GM12878 (cell line): Measurements from ENCODE around the gene RFX3. TPM values are rescaled to one million over a fixed set of nuclear protein-coding genes. Genes with fewer than 3 reads are reported as not detected.

ENCODE experiments used
- ATF2 ChIP-seq: IDR thresholded peaks from 2 replicates; pipeline ENCODE4 v1.6.1; 2012; ENCODE audit warnings: low read length, inconsistent platforms
- BCLAF1 ChIP-seq: fragments of 450-650 bp; IDR thresholded peaks from 2 replicates; pipeline ENCODE4 v1.6.1; 2017; ENCODE audit warnings: antibody characterized with exemption, mild to moderate bottlenecking, moderate library complexity
- CUX1 ChIP-seq: IDR thresholded peaks from 2 replicates; pipeline ENCODE4 v1.6.1; 2012; ENCODE audit warnings: improper control_type of control experiment, low read depth, low read length; ENCODE audit not compliant: insufficient replicate concordance
- MYB ChIP-seq: fragments of 150-350 bp; IDR thresholded peaks from 2 replicates; pipeline ENCODE4 v1.6.1; 2014; ENCODE audit warnings: mild to moderate bottlenecking, low read depth, low read length, borderline replicate concordance
- NKRF ChIP-seq: fragments of 450-650 bp; conservative IDR thresholded peaks from 2 replicates; pipeline ENCODE4 v1.6.1; 2017; ENCODE audit warnings: mild to moderate bottlenecking, moderate library complexity
- PAX5 ChIP-seq: IDR thresholded peaks from 2 replicates; pipeline ENCODE4 v1.6.1; 2011; ENCODE audit warnings: low read depth, low read length, borderline replicate concordance
- POLR2AphosphoS2 ChIP-seq: IDR thresholded peaks from 2 replicates; pipeline ENCODE4 v1.6.1; 2011; ENCODE audit warnings: low read depth, mild to moderate bottlenecking, low read length, improper control_type of control experiment, moderate library complexity
- TBL1XR1 ChIP-seq: IDR thresholded peaks from 2 replicates; pipeline ENCODE4 v1.6.1; 2012; ENCODE audit warnings: low read depth, low read length, improper control_type of control experiment
- ZBTB11 ChIP-seq: fragments of 450-650 bp; formaldehyde crosslinking; IDR thresholded peaks from 2 replicates; pipeline ENCODE4 v1.5.0; 2022; ENCODE audit warnings: mild to moderate bottlenecking, missing genetic modification characterization
- polyA plus RNA-seq, 11 experiments: library from polyadenylated mRNA; depleted of rRNA in 4 of 11; unstranded in 6 of 11; stranded (reverse) in 5 of 11; fragments of >200 nt; fragmentation: Nextera tagmentation in 4 of 11; fragmentation: Illumina TruSeq in 1 of 11; extraction: Ambion mirVana in 4 of 11; extraction: Trizol in 1 of 11; gene quantifications; 1 replicate in 1 of 11; 2 replicates in 10 of 11; pipeline versions ENCODE4 v1.2.1 to v1.2.3, GENCODE V29; 2011 to 2016; ENCODE audit warnings: inconsistent platforms in 2 of 11, missing spikeins in 2 of 11, low read depth in 1 of 11
- total RNA-seq, 4 experiments: library from RNA; depleted of rRNA in 3 of 4; stranded (reverse); fragments of >200 nt in 3 of 4; fragmentation: Illumina TruSeq in 1 of 4; extraction: Trizol in 1 of 4; gene quantifications; 2 replicates each; pipeline versions ENCODE4 v1.2.1 to v1.2.3, GENCODE V29; 2013 to 2021
- TF ChIP-seq, protein P1 (sequence below): IDR thresholded peaks from 2 replicates; pipeline ENCODE4 v1.6.1; 2011; ENCODE audit warnings: low read depth, mild to moderate bottlenecking, low read length, moderate library complexity, borderline replicate concordance; ENCODE audit errors: extremely low read depth
- TF ChIP-seq, protein P2 (sequence below): fragments of 450-650 bp; IDR thresholded peaks from 2 replicates; pipeline ENCODE4 v1.6.1; 2017; ENCODE audit warnings: mild to moderate bottlenecking

The RFX3 gene
- total and polyA plus RNA-seq, 10 of the 15 experiments (the other 5 are each of a cell fraction or from before 2014, with no cell fraction given), result 1.2 to 26.4 (median 6.7) TPM

DNA sequence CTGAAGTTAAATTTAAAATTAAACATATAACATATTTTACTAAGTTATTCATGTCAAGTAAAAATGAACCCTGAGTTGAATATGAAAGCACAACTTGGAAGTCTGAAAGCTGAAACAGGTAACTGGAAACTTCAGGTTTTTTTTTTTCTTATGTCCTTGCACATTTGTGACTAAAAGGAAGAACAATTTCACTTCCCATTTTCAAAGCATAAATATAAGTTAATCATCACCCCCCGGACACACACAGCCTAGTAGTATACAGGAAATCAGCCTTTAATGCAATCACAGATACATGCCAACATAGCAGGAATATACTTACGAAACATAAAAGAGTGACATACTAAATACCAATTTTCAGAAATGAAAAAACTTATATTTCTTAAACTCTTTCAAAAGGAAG is 225.9 kb downstream of the RFX3 start (continued):
- TF ChIP-seq BCLAF1 (no peak), ZBTB11 (no peak), POLR2AphosphoS2 (no peak), CUX1 (peak; percentile 28), TBL1XR1 (peak; percentile 51; the same call in 1 of the 2 replicates), ATF2 (no peak), MYB (no peak), PAX5 (no peak), NKRF (no peak)
- TF ChIP-seq, protein P1, sequence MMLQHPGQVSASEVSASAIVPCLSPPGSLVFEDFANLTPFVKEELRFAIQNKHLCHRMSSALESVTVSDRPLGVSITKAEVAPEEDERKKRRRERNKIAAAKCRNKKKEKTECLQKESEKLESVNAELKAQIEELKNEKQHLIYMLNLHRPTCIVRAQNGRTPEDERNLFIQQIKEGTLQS, result no peak
- TF ChIP-seq, protein P2, sequence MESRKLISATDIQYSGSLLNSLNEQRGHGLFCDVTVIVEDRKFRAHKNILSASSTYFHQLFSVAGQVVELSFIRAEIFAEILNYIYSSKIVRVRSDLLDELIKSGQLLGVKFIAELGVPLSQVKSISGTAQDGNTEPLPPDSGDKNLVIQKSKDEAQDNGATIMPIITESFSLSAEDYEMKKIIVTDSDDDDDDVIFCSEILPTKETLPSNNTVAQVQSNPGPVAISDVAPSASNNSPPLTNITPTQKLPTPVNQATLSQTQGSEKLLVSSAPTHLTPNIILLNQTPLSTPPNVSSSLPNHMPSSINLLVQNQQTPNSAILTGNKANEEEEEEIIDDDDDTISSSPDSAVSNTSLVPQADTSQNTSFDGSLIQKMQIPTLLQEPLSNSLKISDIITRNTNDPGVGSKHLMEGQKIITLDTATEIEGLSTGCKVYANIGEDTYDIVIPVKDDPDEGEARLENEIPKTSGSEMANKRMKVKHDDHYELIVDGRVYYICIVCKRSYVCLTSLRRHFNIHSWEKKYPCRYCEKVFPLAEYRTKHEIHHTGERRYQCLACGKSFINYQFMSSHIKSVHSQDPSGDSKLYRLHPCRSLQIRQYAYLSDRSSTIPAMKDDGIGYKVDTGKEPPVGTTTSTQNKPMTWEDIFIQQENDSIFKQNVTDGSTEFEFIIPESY, result no peak
